GM18499 (cell line): ENCODE measurements around the gene METTL6.
"Not testable (repeated sequence)": the region's sequence is repeated elsewhere in the genome, so short reads cannot be mapped to it uniquely, and the experiment has no call there.

ENCODE experiments used
- ATAC-seq: cut with Tn5 transposase; IDR thresholded peaks from one replicate; pipeline ENCODE4 v1.9.1; 2021; ENCODE audit warnings: moderate number of reproducible peaks; ENCODE audit not compliant: insufficient read depth, unreplicated experiment

Gene METTL6

DNA sequence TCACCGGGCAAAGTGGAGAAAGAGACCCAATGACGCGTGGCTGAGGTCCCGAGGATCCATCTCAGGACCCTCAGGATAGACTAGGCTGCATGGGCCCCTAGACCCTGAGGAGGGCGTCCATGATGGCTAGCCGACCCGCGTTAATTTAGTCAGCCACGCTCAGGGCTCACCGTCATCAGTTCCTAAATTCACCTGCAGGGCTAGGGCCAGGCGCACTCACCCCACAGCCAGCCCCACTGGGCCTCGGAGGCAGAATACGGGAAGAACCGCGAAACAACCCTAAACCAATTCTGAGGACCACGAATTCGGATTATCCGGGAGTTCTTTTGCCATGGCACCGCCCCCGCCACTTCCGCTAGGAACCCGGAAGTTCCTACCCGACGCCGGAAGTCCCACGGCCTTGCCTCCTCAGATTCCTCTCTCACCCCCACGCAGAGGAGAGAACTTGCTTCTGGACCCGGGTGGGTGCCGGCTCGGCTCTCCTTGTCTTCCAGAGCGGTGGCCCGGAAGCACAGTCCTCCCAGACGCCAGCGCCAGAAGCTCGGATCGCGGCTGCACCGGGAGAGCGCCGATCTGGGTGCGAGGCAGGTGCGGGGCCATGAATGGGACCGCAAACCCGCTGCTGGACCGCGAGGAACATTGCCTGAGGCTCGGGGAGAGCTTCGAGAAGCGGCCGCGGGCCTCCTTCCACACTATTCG is at the start of gene METTL6, which contains the start of gene EAF1:
Gene METTL6 (minus strand): TSS at position 363 of the 699 bp plus-strand sequence. CDS start 1,033 bp downstream, outside the sequence.
Gene EAF1 (plus strand): TSS at position 417 of the 699 bp plus-strand sequence. CDS start 182 bp downstream, at position 599.
- ATAC-seq, result no peak

DNA sequence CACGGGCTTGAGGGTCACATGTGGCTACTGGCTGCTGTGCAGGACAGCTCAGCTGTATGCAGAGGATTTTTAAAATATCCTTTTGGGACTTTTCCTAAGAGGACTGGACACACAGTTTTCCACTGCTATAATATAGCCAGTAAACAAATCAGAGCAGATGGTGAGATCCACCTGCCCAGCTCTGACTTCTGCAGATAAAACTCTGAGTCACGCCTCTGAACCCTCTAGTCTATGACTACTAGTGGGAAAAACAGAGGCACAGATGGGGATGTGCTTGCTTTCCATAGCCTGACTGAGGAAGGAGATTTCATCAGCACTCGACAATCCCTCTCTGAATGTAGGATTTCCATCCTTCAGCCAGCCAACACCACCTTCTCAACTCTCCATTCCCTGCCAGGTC is 49.0 kb upstream of the METTL6 start:
- no peak for ATAC-seq

GRCh38 chr3:15475161-15475560 is 47.8 kb upstream of the METTL6 start:
- ATAC-seq, result no peak

DNA sequence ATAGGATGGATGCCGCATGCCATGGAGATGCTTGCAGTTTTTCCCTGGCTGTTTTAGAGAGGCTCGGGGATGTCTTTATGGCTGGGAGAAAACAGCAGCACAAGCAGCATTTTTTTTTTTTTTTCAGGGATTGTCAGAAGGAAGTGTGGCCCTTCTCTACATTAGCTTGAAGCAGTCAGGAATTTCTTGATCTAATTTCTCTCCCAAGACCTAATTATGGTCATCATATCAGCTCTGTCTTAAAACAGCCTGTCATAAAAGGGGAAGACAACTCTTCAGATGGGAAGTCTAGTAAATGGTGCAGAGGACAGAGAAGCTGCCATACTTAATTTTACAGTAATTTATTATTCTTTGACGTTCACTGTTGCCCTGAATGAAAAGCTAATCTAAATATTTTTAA is 44.5 kb upstream of the METTL6 start:
- ATAC-seq, result no peak

- no peak for ATAC-seq
Measured at GRCh38 chr3:15470849-15471248, 43.5 kb upstream of the METTL6 start.

GRCh38 chr3:15470261-15470660 is 42.9 kb upstream of the METTL6 start:
- no peak for ATAC-seq

DNA sequence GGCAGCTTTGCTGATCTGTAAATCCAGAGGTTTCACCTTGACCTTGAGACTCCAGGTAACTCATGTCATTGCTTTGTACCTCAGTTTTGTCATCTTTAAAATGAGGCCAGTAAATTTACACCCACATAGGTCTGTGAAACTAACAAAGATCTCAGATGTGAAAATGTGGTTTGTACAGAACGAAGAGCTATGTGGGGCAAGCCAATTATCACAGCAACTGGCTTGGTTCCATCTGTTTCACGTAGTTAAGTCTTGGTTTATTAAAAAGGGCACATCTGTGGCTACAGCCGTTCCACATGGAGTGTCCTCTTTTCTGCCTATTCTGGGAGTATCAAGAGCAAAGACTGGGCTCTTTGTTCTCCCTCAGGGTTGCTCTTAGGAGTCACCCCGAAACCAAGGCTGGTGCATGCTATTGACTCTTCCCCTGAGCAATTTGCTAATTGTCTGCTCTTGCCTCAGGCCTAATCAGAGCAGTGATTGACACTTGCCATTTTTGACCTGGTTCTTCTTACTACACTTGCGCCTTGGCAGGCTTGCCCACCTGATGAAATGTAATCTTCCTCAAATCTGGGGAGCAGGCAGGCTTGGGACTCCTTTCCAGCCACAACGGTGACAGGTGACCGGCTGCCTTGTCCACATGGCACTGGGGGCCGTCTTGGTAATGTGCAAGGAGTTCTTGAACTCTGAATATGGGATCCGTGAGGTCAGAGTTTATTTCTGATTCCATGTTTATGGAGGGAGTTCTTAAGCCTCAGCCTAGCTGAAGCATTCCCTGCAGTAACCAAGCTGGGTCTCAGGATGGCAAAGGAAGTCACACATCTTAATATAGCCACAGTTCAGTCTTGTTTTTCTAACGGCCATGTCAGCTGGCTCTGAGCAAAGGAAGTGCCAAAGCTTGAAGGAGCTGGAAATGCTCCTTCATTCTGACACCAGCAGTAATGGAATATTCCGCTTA is 40.2 kb upstream of the METTL6 start:
- ATAC-seq, result no peak

GRCh38 chr3:15465876-15466585 is 38.7 kb upstream of the METTL6 start:
- no peak for ATAC-seq

DNA sequence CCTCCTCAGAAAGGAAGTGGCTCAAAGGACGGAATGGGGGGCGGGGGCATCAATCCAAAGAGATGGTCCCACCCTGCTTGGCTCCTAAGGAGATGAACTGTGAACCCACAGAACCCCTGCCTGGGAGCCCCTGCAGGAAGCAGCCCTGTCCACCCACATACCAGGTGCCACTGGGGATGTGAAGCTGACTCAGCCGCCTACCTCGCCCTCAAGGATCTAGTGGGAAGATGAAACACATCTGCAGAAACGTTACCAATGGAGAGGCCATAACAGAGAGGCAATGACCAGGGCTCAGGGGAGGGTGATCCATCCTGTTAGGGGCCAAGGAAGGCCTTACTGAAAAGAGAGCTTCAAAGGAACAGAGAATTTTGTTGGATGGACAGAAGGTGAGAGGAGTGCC is 35.1 kb upstream of the METTL6 start:
- no peak for ATAC-seq

DNA sequence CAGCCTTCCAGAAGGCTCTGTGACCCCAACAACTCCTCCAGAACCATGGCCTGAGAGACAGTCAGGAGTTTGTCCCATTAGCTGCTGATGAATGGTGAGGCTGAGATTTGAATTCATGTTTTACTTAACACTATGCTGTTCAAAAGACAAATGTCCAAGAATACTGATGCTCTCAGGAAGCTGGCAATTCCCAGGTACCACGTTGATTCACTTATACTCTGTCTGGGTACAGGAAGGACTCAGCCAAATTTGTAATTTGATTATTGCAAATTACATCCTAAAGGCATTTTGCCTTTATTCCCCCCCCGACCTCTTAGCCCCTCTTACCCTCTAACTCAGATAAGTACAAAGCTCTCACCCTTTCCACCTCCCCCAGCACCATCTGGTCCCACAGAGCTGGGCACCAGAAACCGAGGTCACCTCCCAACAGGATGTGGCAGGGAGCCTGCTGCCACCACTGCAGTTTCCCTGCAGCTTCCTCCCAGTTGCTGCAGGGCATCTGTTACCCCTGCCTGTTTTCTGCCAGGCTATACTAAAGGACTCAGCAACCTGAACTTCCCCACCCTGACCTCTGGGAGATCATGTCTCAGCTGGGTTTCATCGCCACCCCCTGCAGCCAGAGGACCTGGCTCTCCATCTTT is 33.7 kb upstream of the METTL6 start:
- ATAC-seq, result no peak

- no peak for ATAC-seq
Measured at GRCh38 chr3:15458212-15458780, 31.0 kb upstream of the METTL6 start.

GRCh38 chr3:15456915-15457314 is 29.6 kb upstream of the METTL6 start:
- not testable (repeated sequence) for ATAC-seq

DNA sequence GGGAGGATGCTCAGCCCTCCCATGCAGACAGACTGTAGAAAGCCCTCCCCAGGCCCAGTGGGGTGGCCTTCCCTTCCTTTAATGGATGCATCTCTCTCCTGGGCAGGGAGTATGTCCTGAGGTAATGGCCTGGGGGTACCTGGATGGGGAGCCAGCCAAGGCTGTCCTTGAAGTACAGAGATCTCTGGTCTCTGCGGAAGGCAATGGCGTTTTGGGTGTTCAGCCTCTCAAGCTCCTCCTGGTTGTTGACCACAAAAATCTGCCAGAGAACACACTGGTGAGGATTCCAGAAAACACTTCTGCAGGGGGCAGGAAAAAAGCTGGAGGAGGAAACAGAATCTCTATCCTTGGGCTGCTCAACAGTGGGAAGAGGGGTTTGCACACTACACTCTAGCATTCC is 29.0 kb upstream of the METTL6 start:
- ATAC-seq, result no peak

DNA sequence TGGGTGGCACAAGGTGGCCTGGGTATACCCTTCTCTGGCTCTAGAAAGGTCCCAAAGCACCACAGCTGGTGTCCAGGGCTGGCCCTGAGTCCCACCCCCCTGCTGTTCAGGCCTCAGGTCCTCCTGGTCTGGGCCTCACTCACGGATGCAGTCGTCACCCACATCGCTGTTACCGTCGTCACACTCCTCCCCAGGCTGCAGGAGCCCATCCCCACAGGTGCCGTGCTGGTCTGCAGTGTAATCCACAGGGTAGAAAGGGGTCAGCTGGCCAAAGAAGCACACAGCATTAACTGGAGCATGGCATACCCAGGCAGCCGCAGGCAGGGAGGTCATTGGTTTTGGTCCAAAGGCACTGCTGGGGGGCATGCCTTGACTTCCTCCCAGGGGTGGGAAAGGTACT is 28.4 kb upstream of the METTL6 start:
- no peak for ATAC-seq

DNA sequence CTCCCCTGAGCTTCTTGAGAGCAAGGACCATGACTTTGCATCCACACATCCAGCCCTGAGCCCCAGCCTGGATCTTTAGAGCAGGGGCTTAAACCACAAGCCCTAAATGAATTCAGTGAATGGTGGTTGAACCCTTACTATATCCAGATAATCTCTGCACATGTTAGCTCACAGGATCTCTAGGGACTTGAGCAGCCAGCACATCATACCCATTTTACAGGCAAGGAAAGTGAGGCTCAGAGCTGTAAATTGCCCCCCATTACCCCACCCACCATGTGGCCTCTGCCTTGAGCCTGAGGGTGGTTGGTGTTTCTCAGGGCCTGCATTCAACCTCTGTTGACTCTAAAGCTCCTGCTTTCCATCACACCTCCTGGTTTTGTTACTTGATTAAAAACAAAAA is 27.6 kb upstream of the METTL6 start:
- no peak for ATAC-seq

- no peak for ATAC-seq
Measured at GRCh38 chr3:15453991-15454625, 26.8 kb upstream of the METTL6 start.

GRCh38 chr3:15453501-15453900 is 26.2 kb upstream of the METTL6 start:
- ATAC-seq, result no peak

- ATAC-seq, result no peak
Measured at GRCh38 chr3:15452961-15453360, 25.6 kb upstream of the METTL6 start.

- no peak for ATAC-seq
Measured at GRCh38 chr3:15452156-15452555, 24.8 kb upstream of the METTL6 start.
